GM19193 (cell line): ENCODE data around the gene OAS2.
A peak's percentile ranks its signal among the peaks of the same experiment; 100 is the strongest.

Source experiments
- POLR2A ChIP-seq: IDR thresholded peaks from 4 replicates; pipeline ENCODE4 v1.6.1; 2011; ENCODE audit not compliant: insufficient read depth, insufficient read length; ENCODE audit errors: extremely low read depth

OAS2 gene

DNA sequence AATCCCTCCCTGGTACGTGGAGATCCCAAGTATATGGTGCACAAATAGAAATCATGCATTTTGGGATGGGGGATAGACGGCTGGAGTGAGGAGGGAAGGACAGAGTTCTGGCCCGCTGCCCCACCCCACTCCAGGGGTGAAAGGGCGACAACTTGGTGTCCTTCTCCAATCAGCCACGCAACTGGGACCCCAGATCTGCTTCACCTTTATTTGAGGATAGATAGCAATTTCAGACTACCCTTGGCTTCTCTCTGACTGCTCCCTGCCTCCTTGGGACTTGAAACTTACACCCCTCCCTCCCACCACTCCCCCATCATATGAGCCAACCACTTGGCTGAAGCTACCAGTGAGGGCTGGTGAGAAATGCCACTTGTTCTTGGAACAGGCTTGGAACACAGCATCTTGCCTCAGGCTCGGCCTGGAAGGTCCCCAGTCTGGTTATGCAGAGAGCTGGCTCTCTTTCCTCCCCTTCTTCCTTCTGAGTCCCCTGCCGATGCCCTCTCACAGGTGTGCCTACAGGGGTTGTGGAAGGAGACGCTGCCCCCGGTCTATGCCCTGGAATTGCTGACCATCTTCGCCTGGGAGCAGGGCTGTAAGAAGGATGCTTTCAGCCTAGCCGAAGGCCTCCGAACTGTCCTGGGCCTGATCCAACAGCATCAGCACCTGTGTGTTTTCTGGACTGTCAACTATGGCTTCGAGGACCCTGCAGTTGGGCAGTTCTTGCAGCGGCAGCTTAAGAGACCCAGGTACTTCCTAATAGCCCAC lies 31.9 kb upstream of the OAS2 start:
- peak; percentile 31 for TF ChIP-seq POLR2A

DNA sequence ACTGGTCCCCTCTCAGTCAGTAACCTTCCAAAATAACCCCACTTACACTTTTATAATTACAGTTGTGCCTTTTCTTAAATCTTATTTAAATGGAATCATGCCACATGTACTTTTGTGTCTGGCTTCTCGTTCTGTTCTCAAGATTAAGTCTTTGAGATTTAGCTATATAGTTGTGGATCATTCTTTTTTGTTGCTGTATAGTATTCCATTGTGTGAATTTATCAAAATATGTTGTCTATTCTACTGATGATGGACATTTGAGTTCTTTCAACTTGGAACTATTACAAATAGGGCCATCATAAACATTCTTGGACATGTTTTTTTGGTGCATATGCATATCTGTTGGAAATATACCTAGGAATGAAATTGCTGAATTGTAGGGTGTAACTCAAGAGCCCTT lies 31.0 kb upstream of the OAS2 start:
- no peak for TF ChIP-seq POLR2A

DNA sequence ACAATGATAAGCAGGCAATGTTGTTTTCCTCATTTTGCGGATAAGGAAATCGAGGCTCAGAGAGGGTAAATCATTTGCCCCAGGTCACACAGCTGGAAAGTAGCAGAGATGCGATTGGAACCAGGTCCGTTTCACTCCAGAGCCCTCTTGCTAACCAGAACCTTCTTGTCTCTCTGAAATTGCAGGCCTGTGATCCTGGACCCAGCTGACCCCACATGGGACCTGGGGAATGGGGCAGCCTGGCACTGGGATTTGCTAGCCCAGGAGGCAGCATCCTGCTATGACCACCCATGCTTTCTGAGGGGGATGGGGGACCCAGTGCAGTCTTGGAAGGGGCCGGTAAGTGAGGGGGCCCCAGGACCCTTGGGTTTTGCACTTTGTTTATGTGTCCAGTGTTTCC lies 30.6 kb upstream of the OAS2 start:
- peak; percentile 24 for TF ChIP-seq POLR2A

DNA sequence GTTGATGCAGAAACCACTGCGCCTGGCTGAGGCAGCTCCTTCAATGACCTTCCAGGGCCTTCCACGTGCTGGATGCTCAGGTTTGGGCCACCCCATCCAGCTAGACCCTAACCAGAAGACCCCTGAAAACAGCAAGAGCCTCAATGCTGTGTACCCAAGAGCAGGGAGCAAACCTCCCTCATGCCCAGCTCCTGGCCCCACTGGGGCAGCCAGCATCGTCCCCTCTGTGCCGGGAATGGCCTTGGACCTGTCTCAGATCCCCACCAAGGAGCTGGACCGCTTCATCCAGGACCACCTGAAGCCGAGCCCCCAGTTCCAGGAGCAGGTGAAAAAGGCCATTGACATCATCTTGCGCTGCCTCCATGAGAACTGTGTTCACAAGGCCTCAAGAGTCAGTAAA lies 29.5 kb upstream of the OAS2 start:
- no peak for TF ChIP-seq POLR2A

DNA sequence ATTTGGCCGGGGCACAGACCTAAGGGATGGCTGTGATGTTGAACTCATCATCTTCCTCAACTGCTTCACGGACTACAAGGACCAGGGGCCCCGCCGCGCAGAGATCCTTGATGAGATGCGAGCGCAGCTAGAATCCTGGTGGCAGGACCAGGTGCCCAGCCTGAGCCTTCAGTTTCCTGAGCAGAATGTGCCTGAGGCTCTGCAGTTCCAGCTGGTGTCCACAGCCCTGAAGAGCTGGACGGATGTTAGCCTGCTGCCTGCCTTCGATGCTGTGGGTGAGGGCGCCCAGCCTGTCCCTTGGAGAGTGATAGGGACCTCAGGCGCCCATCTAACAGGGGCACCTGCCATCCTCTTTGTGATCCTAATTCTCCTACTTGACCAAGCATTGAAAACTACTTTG lies 27.6 kb upstream of the OAS2 start:
- TF ChIP-seq POLR2A = no peak

DNA sequence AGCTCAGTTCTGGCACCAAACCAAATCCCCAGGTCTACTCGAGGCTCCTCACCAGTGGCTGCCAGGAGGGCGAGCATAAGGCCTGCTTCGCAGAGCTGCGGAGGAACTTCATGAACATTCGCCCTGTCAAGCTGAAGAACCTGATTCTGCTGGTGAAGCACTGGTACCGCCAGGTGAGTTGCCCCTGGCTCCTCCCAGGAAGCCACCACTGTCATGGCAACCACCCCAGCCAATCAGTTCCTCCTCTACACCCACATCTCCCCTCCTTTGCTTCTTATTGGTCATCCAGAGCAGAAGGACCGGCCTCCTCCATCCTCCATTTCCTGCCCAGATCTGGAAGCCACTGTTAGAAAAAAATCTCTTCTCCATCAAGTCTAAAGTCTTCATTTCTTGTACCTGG lies 17.2 kb upstream of the OAS2 start:
- TF ChIP-seq POLR2A = peak; percentile 22

DNA sequence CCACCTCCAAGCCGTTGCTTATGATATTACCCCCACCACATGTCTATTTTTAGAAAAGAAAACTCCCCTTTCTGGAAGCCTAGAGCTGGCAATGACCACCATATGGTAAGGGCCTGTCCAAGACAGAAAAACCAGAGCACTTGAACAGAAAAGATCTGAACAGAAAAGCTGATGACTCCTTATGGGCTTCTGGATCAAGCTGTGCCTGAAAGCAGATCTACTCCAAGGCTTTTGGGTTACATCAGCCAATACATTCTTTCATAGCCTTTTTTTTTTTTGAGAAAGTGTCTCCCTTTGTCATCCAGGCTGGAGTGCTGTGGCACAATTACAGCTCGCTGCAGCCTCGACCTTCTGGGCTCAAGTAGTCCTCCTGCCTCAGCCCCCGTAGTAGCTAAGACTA lies 16.8 kb upstream of the OAS2 start:
- TF ChIP-seq POLR2A = no peak

DNA sequence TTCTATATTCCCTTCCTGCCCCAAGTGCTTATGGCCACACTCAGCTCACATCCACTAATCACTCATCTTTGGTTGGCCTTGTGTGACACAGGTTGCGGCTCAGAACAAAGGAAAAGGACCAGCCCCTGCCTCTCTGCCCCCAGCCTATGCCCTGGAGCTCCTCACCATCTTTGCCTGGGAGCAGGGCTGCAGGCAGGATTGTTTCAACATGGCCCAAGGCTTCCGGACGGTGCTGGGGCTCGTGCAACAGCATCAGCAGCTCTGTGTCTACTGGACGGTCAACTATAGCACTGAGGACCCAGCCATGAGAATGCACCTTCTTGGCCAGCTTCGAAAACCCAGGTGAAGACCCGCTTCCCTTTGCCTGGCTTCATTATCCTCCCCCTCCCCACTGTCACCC lies 15.8 kb upstream of the OAS2 start:
- TF ChIP-seq POLR2A = no peak

DNA sequence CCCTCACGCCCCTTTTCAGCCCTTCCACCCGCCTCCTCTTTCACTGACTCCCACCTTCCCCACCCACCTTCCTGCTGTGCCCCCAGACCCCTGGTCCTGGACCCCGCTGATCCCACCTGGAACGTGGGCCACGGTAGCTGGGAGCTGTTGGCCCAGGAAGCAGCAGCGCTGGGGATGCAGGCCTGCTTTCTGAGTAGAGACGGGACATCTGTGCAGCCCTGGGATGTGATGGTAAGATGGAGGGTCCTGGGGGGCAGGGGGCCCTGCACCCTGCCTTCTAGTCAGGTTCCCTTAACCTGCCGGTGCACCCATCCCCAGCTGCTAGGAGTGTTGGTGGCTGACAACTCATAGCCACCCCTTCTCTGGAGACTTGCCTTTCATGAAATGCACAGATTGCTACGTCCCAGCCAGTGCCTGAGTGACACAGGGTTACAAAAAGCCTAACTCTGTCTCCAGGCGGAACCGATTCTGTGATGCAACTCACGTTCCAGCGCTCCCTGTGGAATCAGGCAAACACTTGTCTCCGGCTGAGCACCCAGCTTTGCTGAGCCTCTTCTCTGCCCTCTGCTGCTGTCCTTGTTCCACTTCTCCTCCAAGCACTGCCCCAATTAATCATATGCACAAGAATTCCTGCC lies 15.0 kb upstream of the OAS2 start:
- TF ChIP-seq POLR2A = peak; percentile 25

DNA sequence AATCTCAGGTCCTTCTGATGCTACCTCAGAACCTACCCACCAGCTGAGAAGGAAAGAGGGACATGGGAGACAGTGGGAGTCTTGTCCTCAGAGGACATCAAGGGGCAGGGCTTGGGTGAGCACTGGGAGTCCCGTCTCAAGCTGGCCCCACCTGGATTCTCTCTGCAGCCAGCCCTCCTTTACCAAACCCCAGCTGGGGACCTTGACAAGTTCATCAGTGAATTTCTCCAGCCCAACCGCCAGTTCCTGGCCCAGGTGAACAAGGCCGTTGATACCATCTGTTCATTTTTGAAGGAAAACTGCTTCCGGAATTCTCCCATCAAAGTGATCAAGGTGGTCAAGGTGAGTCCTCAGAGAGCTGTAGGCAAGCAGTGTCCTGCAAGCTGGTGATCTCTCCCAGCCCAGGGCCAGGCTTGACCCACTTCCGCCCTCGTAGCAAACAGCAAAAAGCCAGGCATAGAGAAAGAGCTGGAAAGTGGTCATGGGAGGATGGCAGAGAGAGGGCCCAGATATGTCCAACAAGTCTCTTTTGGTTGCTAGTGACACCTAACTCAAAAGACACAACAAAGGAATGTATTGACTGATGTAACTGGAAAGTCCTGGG lies 14.2 kb upstream of the OAS2 start:
- TF ChIP-seq POLR2A = no peak

DNA sequence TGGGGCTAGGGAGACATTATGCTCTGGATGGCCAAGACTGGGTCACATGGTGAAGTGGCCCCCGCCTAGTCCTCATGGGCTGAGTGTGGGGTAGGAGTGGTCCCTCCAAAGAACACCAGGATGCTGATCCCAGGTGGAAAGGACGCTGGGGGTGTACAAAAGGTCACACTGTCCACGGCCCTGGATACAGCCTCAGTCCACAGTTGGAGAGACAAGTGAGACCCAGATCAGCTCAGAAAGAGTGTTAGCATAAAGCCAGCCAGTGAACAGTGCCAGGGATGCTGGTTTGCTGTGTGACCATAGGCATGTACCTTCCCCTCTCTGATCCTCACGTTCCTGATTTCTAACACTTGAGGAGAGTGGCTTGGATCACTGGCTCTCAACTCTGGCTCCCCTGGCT lies 13.4 kb upstream of the OAS2 start:
- TF ChIP-seq POLR2A = no peak

DNA sequence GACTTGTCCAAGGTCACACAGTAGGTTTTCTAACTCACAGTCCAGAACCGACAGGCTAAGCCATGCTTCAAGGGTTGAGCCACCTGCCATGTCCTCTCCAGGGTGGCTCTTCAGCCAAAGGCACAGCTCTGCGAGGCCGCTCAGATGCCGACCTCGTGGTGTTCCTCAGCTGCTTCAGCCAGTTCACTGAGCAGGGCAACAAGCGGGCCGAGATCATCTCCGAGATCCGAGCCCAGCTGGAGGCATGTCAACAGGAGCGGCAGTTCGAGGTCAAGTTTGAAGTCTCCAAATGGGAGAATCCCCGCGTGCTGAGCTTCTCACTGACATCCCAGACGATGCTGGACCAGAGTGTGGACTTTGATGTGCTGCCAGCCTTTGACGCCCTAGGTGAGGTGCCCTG lies 12.7 kb upstream of the OAS2 start:
- no peak for TF ChIP-seq POLR2A

DNA sequence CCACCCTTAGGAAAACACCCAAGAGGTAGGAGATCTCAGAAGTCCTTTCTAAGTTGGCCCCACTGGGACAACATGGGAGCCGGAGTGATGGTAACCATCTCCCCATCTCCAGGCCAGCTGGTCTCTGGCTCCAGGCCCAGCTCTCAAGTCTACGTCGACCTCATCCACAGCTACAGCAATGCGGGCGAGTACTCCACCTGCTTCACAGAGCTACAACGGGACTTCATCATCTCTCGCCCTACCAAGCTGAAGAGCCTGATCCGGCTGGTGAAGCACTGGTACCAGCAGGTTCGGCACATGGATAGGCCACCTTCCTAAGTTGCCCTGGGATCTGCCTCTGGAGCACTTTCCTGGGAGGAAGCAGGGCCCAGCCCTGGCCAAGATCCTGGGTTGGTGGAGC lies 11.0 kb upstream of the OAS2 start:
- no peak for TF ChIP-seq POLR2A

DNA sequence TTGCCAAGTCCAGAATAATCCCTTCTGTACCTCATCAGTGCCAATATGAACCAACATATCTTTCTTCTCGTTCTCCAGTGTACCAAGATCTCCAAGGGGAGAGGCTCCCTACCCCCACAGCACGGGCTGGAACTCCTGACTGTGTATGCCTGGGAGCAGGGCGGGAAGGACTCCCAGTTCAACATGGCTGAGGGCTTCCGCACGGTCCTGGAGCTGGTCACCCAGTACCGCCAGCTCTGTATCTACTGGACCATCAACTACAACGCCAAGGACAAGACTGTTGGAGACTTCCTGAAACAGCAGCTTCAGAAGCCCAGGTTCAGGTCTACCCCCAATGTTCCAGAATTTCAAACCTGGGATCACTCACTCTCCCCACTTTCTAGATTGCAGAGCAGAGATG lies 10.5 kb upstream of the OAS2 start:
- TF ChIP-seq POLR2A = no peak

DNA sequence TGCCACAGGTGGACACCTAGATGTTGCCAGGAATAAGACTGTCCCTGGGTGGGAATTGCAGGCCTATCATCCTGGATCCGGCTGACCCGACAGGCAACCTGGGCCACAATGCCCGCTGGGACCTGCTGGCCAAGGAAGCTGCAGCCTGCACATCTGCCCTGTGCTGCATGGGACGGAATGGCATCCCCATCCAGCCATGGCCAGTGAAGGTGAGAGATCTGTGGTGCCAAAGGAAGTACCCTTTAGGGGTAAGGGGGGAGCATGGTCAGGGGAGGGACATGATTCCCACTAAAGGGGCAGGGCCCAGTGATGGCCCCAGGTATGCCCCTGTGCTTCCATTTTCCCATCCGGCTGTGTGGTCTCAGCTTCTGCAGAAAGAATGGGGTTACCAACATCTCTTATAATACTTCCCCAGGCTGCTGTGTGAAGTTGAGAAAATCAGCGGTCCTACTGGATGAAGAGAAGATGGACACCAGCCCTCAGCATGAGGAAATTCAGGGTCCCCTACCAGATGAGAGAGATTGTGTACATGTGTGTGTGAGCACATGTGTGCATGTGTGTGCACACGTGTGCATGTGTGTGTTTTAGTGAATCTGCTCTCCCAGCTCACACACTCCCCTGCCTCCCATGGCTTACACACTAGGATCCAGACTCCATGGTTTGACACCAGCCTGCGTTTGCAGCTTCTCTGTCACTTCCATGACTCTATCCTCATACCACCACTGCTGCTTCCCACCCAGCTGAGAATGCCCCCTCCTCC lies 8.6 kb upstream of the OAS2 start:
- peak; percentile 26 for TF ChIP-seq POLR2A
